ENCODE measurements around the gene CHMP2A. TPM values are rescaled to one million over a fixed set of nuclear protein-coding genes. Genes with fewer than 3 reads are reported as not detected.

CHMP2A gene
- total and polyA plus RNA-seq, 2 of the 8 experiments (the other 6 are each of a cell fraction or from before 2014, with no cell fraction given), result 70.0 to 132 TPM

- Histone ChIP-seq H3K36me3 (ENCODE audit: control insufficient read depth in 2 of 4, insufficient read depth in 4 of 4, low read length in 3 of 4) (peaks cover 6 to 12% (median 10%) of the 10 kb centered on the region in 4 experiments), H3K4ac (replicated peaks; ENCODE audit: insufficient read length, low read depth, low read length) (no peak overlapping the region), H2BK5ac (ENCODE audit: low read depth, low read length) (no peak overlapping the region), H2BK15ac (ENCODE audit: low read length) (no peak overlapping the region), H3K79me2 (ENCODE audit: control insufficient read depth in 1 of 2, insufficient read depth in 2 of 2, low read length in 2 of 2) (peaks cover 7 to 19% of the 10 kb centered on the region in 2 experiments), H2BK120ac (replicated peaks; ENCODE audit: low read depth, low read length) (no peak overlapping the region), H3K9ac (replicated peaks in 1 of 4; ENCODE audit: extremely low read depth in 1 of 4, low read depth in 3 of 4, low read length in 3 of 4) (no peak overlapping the region), H3K9me3 (ENCODE audit: insufficient read depth in 2 of 2, low read depth in 1 of 2, low read length in 1 of 2) (no peaks in the 10 kb centered on the region), H3K56ac (replicated peaks; ENCODE audit: insufficient read length, low read depth, low read length) (no peak overlapping the region), H3K14ac (ENCODE audit: insufficient read length) (no peak overlapping the region), H3K23ac (ENCODE audit: insufficient read length) (no peak overlapping the region), H3K18ac (ENCODE audit: extremely low read depth, low read length) (no peak overlapping the region), H3K4me2 (ENCODE audit: insufficient read depth in 1 of 2, low read depth in 2 of 2, low read length in 2 of 2) (no peak overlapping the region; a peak in 1 of 4 replicates), H4K8ac (ENCODE audit: extremely low read depth, insufficient read depth, low read length) (no peak overlapping the region), H2AFZ (ENCODE audit: low read length) (no peak overlapping the region), H4K20me1 (replicated peaks in 1 of 2; ENCODE audit: control insufficient read depth in 1 of 2, insufficient read depth in 2 of 2, low read length in 2 of 2) (peaks cover 0 to 7% of the 10 kb centered on the region in 2 experiments), H3K79me1 (ENCODE audit: low read depth, low read length) (no peaks in the 10 kb centered on the region; the same call in 1 of the 2 replicates), H3K27ac (ENCODE audit: low read depth, low read length) (no peak overlapping the region), H4K5ac (ENCODE audit: insufficient read length, low read depth, low read length) (no peak overlapping the region), H2AK5ac (ENCODE audit: low read depth, low read length) (no peak overlapping the region), H3K4me3 (ENCODE audit: extremely low read depth in 1 of 4, insufficient read depth in 2 of 4, low read depth in 3 of 4, low read length in 4 of 4) (no peak overlapping the region), H3K4me1 (replicated peaks in 1 of 4; ENCODE audit: control insufficient read depth in 3 of 4, insufficient read depth in 4 of 4, low read length in 3 of 4) (peaks cover 0 to 35% (median 15%) of the 10 kb centered on the region in 4 experiments; a peak in 6 of 7 replicates), H3K23me2 (ENCODE audit: low read depth, low read length) (peaks cover 26% of the 10 kb centered on the region), H4K91ac (replicated peaks; ENCODE audit: insufficient read length, low read length) (no peak overlapping the region), H3K27me3 (replicated peaks in 1 of 4; ENCODE audit: control insufficient read depth in 3 of 4, extremely low read depth in 1 of 4, insufficient read depth in 3 of 4, low read length in 3 of 4) (peaks cover 0 to 16% (median 6%) of the 10 kb centered on the region in 4 experiments; a peak in 4 of 7 replicates), H2BK12ac (ENCODE audit: low read depth, low read length) (0 out of 2 replicates have a peak overlapping the region, but pooled peaks have one; percentile 2), H2BK20ac (ENCODE audit: low read length) (no peak overlapping the region)
- FAIRE-seq (no peak), DNase-seq (ENCODE audit: low read depth in 1 of 2, low spot score in 2 of 2) (no peak)
- ChIA-PET CTCF (ENCODE audit: partially characterized antibody) (interaction anchor here (1.0 to 7.3 kb wide), 4 partner anchors 15 to 46 kb away, joined by 4 to 35 read pairs (median 10); partner anchors contain the start of gene ZBTB45), POLR2A (ENCODE audit: partially characterized antibody) (interaction anchor here (1.1 to 17.2 kb wide), 5 partner anchors 10 to 42 kb away, joined by 4 to 434 read pairs (median 80); partner anchors contain the start of genes CHMP2A, MZF1, SLC27A5 and TRIM28)
- TF ChIP-seq SIN3A (conservative IDR thresholded peaks at IDR 0.05 in 1 of 2, IDR thresholded peaks at IDR 0.05 in 1 of 2; ENCODE audit: low read depth in 1 of 2, low read length in 2 of 2) (no peak), GABPA (IDR thresholded peaks at IDR 0.05; ENCODE audit: borderline replicate concordance, insufficient read depth, low read length) (no peak), SRF (IDR thresholded peaks at IDR 0.05; ENCODE audit: low read depth, low read length) (no peak), RFX5 (IDR thresholded peaks at IDR 0.05; ENCODE audit: borderline replicate concordance, low read depth, low read length) (no peak), BACH1 (IDR thresholded peaks at IDR 0.05; ENCODE audit: low read length) (no peak), POU5F1 (IDR thresholded peaks at IDR 0.05; ENCODE audit: low read depth, low read length) (no peak), TEAD4 (IDR thresholded peaks at IDR 0.05; ENCODE audit: low read depth, low read length) (no peak), KDM1A (IDR thresholded peaks at IDR 0.05; ENCODE audit: borderline replicate concordance, low read length) (no peak), ATF3 (IDR thresholded peaks at IDR 0.05; ENCODE audit: insufficient read depth, low read depth, low read length) (no peak), SIX5 (IDR thresholded peaks at IDR 0.05; ENCODE audit: low read depth, low read length) (no peak), POLR2A (IDR thresholded peaks at IDR 0.05; ENCODE audit: control extremely low read depth in 1 of 2, low read depth in 2 of 2, low read length in 2 of 2) (no peak; a peak in 1 of 3 replicates), SP2 (IDR thresholded peaks at IDR 0.05; ENCODE audit: low read length) (no peak), E2F6 (IDR thresholded peaks at IDR 0.05) (no peak), KDM4A (IDR thresholded peaks at IDR 0.05; ENCODE audit: low read depth, low read length, severe bottlenecking) (no peak)
Measured at GRCh38 chr19:58560921-58561320, 6.0 kb upstream of the CHMP2A start.

All from H1 (cell line).